GM13976 (cell line): ENCODE results near the gene MISFA.

Source experiments
- DNase-seq: peaks from one replicate; pipeline ENCODE4 v3.0.0; 2012; ENCODE audit warnings: low spot score
- CTCF ChIP-seq: IDR thresholded peaks from 2 replicates; pipeline ENCODE4 v1.5.1; 2012; ENCODE audit warnings: borderline replicate concordance, mild to moderate bottlenecking; ENCODE audit not compliant: insufficient read depth; ENCODE audit errors: extremely low read depth, missing control alignments, control extremely low read depth
- in situ Hi-C: fragments of 300-500 bp; cut with MboI; formaldehyde crosslinking; loops from one replicate; pipeline ENCODE4 v1.12.0; 2022; ENCODE audit warnings: low sequenced_read_pairs, mixed read lengths, inconsistent platforms; ENCODE audit not compliant: unreplicated experiment

Gene MISFA

GRCh38 chr11:18599739-18600230 lies at the start of gene MISFA:
Gene MISFA, plus strand, starts transcription at chr11:18599789. Its CDS starts 140 bp downstream, at chr11:18599929.
- DNase-seq, result no peak
- in situ Hi-C loops, result no loop called here
- TF ChIP-seq CTCF, result no peak

- in situ Hi-C loops, result no loop called here
- DNase-seq, result no peak
- TF ChIP-seq CTCF, result no peak
These were observed 36.4 kb upstream of the MISFA start for GRCh38 chr11:18563090-18563730.

- in situ Hi-C loops, result no loop called here
- DNase-seq, result no peak
- TF ChIP-seq CTCF, result no peak
These were observed 35.4 kb upstream of the MISFA start for GRCh38 chr11:18564149-18564548.

- in situ Hi-C loops, result no loop called here
- TF ChIP-seq CTCF, result no peak
- DNase-seq, result no peak
These were observed 33.2 kb upstream of the MISFA start for GRCh38 chr11:18566406-18566805.

GRCh38 chr11:18567081-18567480 lies 32.5 kb upstream of the MISFA start:
- in situ Hi-C loops, result no loop called here
- DNase-seq, result no peak
- TF ChIP-seq CTCF, result no peak

GRCh38 chr11:18575361-18575760 lies 24.2 kb upstream of the MISFA start:
- no peak for DNase-seq

More at GRCh38 chr11:18575361-18575760, 24.2 kb upstream of the MISFA start:
- TF ChIP-seq CTCF, result no peak
- in situ Hi-C loops, result no loop called here
